ENCODE data around the gene FOSL2.

DNA sequence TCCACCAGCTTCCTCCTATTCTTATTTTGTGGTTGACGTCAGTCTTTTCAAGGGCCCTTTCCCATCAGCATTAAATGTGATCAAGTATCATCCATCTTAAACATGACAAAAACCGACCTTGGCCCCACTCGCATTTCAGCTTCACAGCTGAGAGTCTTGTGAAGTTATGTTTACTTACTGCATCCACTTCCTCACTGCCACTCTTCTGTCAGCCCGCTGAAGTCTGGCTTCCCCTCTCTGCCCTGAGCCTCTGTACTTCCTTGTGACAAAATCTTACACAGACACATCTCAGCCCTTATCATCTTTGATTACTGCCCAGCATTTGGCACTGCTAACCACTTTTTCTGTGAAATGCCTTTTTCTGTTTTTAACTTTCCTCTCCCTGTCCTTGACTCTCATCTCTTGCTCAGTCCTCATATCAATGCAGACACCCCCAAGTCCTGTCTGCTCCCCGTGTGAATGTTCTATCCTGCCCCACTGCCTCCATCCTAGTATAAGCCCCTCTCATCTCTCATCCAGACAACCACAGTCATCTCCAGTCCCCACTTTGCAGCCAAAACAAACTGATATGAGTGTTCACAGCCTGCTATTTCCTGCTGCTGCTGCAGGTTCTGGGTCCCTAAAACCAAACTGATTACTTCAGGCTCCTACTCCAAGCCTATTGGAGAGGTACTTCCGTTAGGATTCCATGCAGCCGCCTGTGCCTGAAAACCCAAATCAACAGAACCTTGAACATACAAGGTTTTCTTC is 31.4 kb downstream of the FOSL2 start:
- TF ChIP-seq SUZ12 (IDR thresholded peaks at IDR 0.05; ENCODE audit: extremely low read depth, insufficient read depth, insufficient read length) (no peak), ZNF274 (IDR thresholded peaks at IDR 0.05; ENCODE audit: low read depth, low read length) (no peak), YY1 (IDR thresholded peaks at IDR 0.05; ENCODE audit: insufficient read depth, insufficient read length) (no peak)
